IMR-90 (cell line): ENCODE data around the gene TMEM205. TPM values are rescaled to one million over a fixed set of nuclear protein-coding genes. Genes with fewer than 3 reads are reported as not detected.

ENCODE experiments used
- CHD1 ChIP-seq: IDR thresholded peaks from 2 replicates; pipeline ENCODE4 v1.6.1; 2012; ENCODE audit warnings: low read depth, low read length, improper control_type of control experiment
- CTCF ChIP-seq: conservative IDR thresholded peaks from 2 replicates; pipeline ENCODE4 v1.5.1; 2012; ENCODE audit warnings: mild to moderate bottlenecking, low read depth, low read length, improper control_type of control experiment
- MAZ ChIP-seq: IDR thresholded peaks from 2 replicates; pipeline ENCODE4 v1.6.1; 2012; ENCODE audit warnings: low read depth, mild to moderate bottlenecking, low read length, improper control_type of control experiment, moderate library complexity, borderline replicate concordance
- polyA plus RNA-seq, 3 experiments: library from polyadenylated mRNA; depleted of rRNA; stranded (reverse); fragments of >200 nt; gene quantifications; 2 replicates each; pipeline ENCODE4 v1.2.3, GENCODE V29; 2012; ENCODE audit warnings: low replicate concordance in 1 of 3
- total RNA-seq: library from RNA; depleted of rRNA; stranded (reverse); fragments of >200 nt; gene quantifications from 2 replicates; pipeline ENCODE4 v1.2.3, GENCODE V29; 2012

TMEM205 gene
- total and polyA plus RNA-seq, 2 of the 4 experiments (the other 2 are of a cell fraction): 110 to 136 TPM

- TF ChIP-seq CTCF: 0 out of 2 replicates have a peak, but pooled peaks have one; percentile 30
- 0 out of 2 replicates have a peak, but pooled peaks have one; percentile 42 for TF ChIP-seq MAZ
- no peak for TF ChIP-seq CHD1
These were observed 32.5 kb upstream of the TMEM205 start (continued) for GRCh38 chr19:11378319-11379189.
